ENCODE data around the gene CBFA2T3. TPM values are rescaled to one million over a fixed set of nuclear protein-coding genes. Genes with fewer than 3 reads are reported as not detected.

CBFA2T3 gene
- total and polyA plus RNA-seq, 8 donors, result 3.8 to 10.4 (median 5.4) TPM

- H3K27me3 ChIP-seq, result no peaks in the 10 kb centered on the region
- no peak for TF ChIP-seq CTCF (IDR thresholded peaks at IDR 0.05)
- DNase-seq (peak in 1 of 4 donors; percentile 46), ATAC-seq (peak; percentile 19)
- H3K4me1 ChIP-seq, result peaks cover 21 to 69% of the 10 kb centered on the region in 2 donors
- peak overlapping the region in 1 of 2 donors; percentile 83 for H3K27ac ChIP-seq
- intact Hi-C loops (cut with DNase I), result no loop called here
- H3K4me3 ChIP-seq, result peak overlapping the region; percentile 90 to 100
- peaks cover 0 to 34% of the 10 kb centered on the region in 2 donors for H3K36me3 ChIP-seq
- H3K9me3 ChIP-seq, result no peaks in the 10 kb centered on the region
Observed at GRCh38 chr16:88856122-88856827, 120.7 kb downstream of the CBFA2T3 start.

- ATAC-seq (no peak), DNase-seq (no peak)
- peaks cover 0 to 32% of the 10 kb centered on the region in 2 donors for H3K36me3 ChIP-seq
- intact Hi-C loops (cut with DNase I), result no loop called here
- TF ChIP-seq CTCF (IDR thresholded peaks at IDR 0.05), result no peak
- no peaks in the 10 kb centered on the region for H3K27me3 ChIP-seq
- H3K9me3 ChIP-seq, result no peaks in the 10 kb centered on the region
- H3K4me1 ChIP-seq, result peaks cover 21 to 69% of the 10 kb centered on the region in 2 donors
- H3K4me3 ChIP-seq, result peak overlapping the region; percentile 90 to 100
- H3K27ac ChIP-seq, result peak overlapping the region in 1 of 2 donors; percentile 83
Observed at GRCh38 chr16:88855736-88856121, 121.3 kb downstream of the CBFA2T3 start.

- Histone ChIP-seq H3K27ac (peak overlapping the region in 1 of 2 donors; percentile 83), H3K4me3 (peak overlapping the region in 1 of 2 donors; percentile 100), H3K27me3 (no peaks in the 10 kb centered on the region), H3K9me3 (no peaks in the 10 kb centered on the region), H3K36me3 (peaks cover 0 to 32% of the 10 kb centered on the region in 2 donors), H3K4me1 (peaks cover 21 to 69% of the 10 kb centered on the region in 2 donors)
- DNase-seq, result no peak
- ATAC-seq, result no peak
- no peak for TF ChIP-seq CTCF (IDR thresholded peaks at IDR 0.05)
- intact Hi-C loops (cut with DNase I), result no loop called here
Observed at GRCh38 chr16:88855176-88855575, 121.8 kb downstream of the CBFA2T3 start.

GRCh38 chr16:88854306-88855111, 122.5 kb downstream of the CBFA2T3 start:
- DNase-seq (no peak), ATAC-seq (no peak)
- intact Hi-C loops (cut with DNase I), result no loop called here
- Histone ChIP-seq H3K4me3 (peak overlapping the region in 1 of 2 donors; percentile 4), H3K4me1 (peaks cover 21 to 68% of the 10 kb centered on the region in 2 donors), H3K27ac (peak overlapping the region in 1 of 2 donors; percentile 83), H3K27me3 (no peaks in the 10 kb centered on the region), H3K9me3 (no peaks in the 10 kb centered on the region), H3K36me3 (peaks cover 0 to 32% of the 10 kb centered on the region in 2 donors)
- no peak for TF ChIP-seq CTCF (IDR thresholded peaks at IDR 0.05)
